HTERT RPE-1 (cell line): Measurements from ENCODE around the gene HMGCLL1.

Experiments
- in situ Hi-C: fragments of 300-500 bp; cut with MboI; formaldehyde crosslinking; loops from 4 replicates; pipeline ENCODE4 v1.14.3; 2020; ENCODE audit warnings: low sequenced_read_pairs

The HMGCLL1 gene

DNA sequence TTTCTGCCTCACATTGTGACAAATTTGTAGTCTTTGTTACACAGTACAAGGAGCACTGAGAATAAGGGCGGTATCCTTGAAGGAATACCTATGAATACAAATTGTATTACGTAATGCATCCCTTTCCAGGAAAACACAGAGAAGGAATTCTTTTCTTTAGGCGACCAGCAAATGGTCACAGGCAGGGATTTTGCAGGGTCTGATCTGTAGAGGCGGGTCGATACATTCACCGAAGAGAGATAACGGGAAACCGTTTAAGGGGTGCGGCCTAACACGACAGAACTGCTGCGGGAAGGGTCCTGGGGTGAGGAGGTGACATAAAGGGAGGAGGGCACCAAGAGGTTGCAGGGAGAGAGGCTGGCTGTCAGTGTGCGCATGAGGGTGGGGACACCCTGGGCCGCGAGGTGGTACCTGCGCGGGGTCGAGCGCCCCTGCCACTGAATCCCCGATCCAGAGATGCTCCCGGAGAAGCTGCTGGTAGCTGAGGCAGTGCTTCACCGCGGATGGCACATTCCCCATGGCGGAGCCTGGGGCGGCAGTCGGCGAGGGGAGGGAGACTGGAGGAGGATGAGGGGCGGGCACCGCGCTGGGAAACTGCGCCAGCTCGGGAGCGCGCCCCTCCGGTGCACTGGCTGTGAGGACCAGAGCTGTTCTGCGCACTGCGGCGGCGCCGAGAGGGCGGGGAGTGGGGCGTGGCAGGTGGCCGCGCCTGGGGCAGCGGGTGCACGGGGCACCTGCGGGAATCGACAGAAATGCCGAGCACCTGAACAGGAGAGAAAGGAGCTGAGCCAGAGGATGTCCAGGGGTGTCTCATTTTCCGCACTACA lies at the start of gene HMGCLL1:
TSS of gene HMGCLL1 (minus strand) at position 656 of the 827 bp plus-strand sequence. CDS start at position 519, 137 bp downstream.
- in situ Hi-C loops: no loop called here

DNA sequence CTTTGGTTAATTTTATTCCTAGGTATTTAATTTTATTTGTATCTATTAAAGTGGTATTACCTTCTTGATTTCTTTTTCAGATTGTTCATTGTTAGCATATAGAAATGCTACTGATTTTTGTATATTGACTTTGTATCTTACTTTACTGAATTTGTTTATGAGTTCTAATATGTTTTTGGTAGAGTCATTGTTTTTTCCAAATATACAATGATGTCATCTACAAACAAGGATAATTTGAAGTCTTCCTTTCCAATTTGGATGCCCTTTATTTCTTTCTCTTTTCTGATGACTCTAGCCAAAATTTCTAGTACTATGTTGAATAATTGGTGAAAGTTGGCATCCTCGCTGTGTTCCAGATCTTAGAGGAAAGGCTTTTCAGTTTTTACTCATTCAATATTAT lies 43.0 kb upstream of the HMGCLL1 start:
- in situ Hi-C loops: no loop called here

DNA sequence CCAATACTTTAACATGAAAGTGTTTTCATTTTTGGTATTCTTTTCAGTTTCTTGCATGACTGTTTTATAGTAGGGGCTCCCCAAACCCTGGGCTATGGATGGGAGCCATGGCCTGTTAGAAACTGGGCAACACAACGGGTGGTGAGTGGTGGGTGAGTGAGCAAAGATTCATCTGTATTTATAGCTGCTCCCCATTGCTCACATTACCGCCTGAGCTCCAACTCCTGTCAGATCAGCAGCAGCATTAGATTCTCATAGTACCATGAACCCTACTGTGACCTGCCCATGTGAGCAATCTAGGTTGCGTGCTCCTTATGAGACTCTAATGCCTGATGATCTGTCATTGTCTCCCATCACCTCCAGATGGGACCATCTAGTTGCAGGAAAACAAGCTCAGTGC lies 42.3 kb upstream of the HMGCLL1 start:
- in situ Hi-C loops: no loop called here

DNA sequence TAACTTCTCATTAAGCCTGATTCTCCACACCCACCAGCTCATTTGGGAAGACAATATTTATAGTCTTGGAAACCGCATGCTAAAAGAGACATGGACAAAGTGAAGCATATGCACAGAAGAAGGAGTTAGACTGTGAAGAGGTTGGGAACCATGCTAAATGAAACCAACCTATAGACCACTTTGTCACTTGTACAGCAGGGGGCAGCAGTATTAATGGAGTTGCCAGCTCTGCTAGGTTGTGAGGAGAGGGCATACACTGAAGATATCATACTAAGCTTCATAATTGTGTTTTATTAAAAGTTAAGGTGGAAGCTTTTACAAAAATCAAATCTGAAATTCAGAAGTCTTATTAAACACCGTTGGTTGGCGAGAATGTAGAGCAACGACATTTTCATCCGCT lies 38.3 kb upstream of the HMGCLL1 start:
- in situ Hi-C loops: no loop called here

DNA sequence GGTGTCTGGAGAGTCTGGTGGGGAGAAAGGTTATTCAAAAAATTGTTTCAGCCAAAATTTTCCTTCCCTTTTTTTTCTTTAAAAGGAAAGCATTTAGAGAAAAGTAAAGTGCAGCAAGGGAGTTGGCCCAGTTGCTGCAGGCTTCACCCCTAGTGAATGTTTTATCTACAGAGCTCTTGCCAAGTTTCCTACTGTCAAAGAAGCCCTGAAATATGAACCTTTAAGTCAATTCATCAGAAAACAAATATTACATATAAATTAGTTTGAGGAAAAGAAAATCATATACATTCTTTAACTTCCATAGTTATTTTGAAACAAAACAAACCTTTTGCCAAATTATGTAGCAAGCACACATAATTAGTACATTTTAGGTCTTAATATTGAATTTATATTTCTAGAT lies 25.0 kb upstream of the HMGCLL1 start:
- in situ Hi-C loops: no loop called here

DNA sequence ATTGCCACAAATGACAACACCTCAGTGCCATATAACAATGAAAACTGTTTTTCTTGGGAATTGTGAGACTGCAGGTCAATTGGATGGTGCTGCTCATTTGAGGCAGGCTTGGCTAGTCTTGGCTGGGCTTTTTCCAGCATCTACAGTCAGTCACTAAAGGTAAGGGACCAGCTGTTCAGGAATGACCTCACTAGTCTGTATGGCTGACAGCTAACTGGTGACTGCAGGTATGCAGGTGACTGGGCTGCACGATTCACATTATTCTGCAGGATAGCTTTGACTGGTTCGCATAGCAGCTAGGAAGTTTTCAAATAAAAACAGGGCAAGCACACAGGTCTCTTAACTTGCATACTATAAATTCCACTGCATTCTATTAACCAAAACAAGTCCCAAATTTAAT lies 22.1 kb upstream of the HMGCLL1 start:
- in situ Hi-C loops: no loop called here

DNA sequence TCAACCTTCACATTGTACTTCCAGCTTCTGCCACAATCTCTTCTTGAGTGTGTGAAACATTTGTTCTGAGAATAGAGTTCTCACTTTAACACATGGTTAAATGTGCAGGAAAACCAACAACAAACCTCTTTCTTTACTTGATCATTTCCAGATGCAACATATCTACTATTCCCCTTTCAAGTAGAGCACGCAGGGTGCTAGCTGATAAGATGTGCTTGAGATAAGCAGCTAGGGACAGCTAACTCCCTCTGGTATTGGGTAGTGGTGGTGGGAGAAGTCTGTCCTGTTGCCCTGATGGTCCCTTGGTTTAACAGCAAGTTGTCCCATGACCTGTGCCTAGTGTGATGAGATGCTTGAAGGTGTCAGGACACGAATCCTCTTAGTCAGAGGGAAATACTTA lies 15.4 kb upstream of the HMGCLL1 start:
- in situ Hi-C loops: no loop called here

DNA sequence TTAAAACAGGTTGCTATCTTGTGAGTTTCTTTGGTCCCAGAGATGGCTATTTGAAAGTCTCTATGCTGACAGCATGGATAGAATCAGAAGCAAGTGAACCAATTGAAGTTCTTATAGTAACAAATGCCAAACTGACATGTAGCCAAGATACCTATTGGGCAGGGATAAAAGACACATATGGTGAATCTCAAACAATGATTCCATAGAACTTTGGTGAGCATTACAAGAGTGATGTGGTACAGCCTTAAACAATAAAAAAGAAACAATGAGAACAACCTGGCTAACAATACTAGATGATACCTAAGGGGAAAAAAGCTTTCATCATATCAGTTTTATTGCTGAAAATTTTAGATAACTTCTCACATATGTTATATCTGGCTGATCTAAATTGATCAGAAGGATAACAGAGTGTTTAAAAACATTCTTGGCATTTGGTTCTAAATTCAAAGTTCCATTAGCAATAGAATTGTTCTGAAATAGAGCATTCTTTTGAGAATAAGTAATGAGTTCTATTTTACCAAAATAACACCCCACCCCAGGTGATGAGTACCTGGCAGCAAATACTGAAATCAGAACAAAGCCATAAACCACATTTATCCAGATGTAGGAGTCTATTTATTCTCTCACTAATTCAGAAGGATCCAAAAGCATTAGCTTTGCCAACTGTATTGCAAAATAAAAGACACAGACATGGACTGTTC lies 5.8 kb upstream of the HMGCLL1 start:
- in situ Hi-C loops: no loop called here

DNA sequence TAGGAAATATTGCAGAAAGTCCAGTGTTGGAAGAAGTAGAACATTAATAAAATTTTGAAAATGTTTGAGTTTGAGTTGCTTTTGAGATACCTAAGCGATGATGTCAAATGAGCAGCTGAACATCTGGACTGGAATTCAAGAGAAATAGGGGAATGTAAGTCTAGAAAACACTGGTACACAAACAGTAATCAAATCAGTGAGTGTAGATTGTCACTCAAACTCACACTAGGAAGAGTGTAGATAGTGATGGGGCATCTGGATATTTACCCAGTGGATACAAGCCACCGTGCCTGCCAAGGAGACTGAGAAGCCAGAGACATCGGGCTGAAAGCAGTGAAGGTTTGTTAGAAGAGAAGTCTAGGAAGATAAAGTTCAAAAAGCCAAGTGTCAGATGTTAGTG lies 2.2 kb downstream of the HMGCLL1 start:
- in situ Hi-C loops: no loop called here

DNA sequence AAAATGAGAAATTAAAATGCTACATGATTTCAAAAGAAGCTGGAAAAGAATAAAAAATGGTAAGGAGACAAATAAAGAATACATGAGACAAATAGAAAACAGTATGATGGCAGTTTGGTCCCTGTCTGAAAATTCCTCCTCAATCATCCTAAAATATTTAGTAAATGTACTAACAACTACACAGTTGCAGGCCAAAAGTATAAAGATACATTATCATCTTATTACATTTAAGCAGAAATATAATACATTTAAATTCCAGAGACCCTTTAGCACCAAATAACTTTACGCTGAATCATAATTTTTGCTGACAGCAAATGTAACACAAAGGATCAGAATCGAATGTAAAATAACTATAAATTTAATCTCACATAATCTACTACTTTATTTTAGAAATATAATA lies 4.4 kb downstream of the HMGCLL1 start:
- in situ Hi-C loops: no loop called here

DNA sequence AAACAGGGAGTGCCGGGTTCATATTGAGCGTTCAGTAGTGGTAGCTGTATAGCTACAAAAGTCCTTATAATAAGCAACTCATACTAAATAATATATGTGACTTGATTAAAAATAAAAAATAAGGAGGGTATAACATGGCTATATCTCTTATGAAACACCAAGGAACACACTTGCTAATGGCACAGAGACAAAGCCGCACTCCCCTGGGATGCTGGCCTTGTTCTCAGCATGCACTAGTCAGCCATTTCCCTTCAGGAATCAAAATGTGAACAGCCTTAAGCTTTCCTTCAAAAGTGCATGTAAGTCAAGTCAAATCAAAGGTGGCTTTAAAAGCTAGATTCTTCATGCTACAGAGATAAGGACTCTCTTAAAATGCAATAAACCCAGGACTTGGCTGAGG lies 9.4 kb downstream of the HMGCLL1 start:
- in situ Hi-C loops: no loop called here

DNA sequence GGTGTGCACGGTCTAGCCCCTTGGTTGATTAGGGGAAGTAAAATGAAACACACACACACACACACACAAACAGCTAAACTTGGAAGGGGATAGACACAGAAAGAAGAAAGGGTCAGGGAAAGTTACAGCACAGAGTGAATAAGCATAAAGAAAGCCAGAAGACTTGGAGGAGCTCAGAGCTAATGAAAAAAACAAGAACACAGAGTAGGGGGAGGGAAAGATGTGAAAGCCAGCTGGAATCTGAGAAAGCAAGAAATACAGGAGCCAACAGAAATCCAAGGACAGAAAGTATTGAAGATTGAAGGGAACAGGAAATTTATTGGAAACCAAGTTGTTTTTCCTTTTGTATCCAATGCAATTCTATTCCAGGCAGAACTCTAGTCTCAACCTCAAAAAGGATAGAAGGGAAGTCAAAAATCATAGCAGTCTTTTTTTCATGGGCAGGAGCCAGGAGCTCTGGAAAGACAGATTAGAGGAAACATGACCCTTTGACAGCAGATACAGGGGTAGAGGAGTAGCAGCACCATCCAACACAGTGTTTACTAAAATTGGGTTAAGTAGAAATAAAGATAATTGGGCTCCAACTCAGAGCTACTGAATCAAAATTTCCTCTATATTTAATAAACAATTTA lies 10.1 kb downstream of the HMGCLL1 start:
- in situ Hi-C loops: no loop called here

DNA sequence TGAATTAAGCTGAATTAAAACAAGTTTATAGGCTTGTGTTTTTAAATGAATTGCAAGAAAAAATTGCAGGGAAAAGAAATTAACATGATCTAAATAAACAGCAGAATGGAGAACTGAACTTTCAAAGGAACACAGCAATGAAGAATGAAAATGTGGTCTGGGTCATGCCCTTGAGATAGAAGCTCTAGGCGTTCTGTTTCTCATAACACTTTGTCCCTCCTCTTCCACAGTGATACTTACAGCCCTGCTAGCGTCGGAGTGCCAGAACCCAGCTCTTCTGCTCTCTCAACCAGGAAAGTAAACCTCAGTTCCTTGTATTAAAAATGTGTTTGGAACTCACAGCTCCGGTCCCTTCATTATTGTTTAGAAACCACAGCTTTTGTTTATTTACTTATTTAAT lies 11.4 kb downstream of the HMGCLL1 start:
- in situ Hi-C loops: no loop called here

DNA sequence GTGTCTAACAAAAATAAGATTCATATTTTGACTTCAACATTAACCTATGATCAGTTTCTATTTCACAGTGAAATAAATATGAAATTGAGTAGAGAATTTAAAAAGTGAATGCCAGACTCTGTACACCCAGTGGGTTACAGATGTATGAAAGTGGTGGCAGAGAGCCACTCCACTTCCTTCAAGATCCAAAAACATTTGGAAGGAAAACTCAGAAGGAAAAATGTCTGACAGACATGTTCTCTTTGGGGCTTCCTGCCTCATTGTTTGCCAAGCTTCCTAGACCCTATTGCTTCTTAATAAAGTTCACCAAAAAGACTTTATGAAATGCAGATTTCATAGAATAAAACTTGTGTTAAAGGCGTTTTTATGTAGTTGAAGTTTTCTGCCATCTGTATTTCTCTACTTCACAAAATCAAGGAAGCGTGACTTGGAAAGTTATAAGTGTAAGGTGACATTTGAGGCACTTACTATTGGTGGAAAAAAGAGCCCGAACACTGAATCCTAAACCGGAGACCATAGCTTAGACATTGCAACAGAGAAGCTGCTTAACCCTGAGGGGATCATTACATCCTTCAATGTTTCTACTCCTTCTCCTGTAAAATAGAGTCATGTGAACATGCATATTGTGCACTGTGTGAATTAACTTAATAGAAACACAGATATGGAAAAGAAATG lies 12.8 kb downstream of the HMGCLL1 start:
- in situ Hi-C loops: no loop called here

DNA sequence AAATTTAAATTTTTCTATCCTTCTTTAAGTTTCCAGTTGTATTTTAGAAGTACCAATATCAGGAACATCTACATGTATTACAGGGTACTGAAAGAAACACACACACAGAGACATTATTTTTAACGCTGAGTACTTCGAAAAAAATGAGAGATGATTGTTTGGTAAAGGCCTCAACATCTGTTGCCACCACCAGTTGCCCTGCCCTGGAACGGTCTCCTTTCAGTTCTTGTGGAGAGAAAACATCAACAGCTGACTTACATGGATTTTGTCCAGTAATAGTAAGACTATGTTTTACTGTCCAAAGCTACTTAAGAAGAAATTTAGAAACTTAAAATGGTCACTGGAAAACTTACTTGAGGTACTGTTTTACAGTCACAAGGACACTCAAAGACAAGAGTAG lies 16.7 kb downstream of the HMGCLL1 start:
- in situ Hi-C loops: no loop called here

DNA sequence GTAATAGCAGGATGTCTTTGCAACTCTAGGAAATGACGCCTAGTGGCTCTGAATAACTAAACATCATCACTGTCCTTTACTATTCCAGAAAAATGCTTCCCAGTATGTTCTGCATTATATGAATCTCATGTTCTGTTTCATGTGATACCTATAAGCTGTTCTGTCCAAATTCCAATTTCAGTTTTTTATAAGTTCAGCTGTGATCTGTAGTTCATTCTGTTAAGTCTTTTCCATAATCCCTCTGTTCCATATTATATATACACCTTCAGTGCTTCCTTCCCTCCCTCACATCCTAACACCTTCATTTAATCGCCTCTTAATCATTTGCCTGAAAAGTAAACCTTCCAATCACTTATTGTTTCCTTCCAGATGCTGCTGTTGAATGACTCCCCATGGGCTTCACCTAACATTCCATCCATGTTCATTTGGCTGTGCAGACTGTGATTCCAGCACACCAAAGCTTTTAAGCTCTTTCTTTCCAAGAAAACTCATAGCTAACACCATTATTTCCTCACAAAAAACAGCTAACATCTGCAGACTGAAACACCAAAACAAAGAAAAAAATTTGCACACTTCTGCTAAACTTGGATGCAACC lies 18.6 kb downstream of the HMGCLL1 start:
- in situ Hi-C loops: no loop called here

DNA sequence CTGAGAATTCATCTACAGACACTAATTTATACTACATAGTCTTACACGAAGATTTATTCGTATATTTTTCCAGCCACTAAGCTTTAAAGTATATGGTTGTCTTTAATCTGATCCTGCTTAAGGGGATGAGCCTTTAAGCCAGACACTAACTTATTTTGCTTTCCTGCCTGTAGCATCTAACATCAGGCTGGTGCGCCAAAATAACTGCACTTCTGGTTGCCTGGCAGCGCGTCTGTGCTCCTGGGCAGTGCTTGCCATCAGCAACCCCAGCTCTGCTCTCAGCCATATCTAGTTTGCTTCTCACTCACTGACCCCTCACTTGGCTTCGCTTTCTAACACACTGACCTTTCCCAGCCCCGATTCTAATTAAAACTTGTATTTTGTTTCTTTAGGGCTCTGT lies 21.8 kb downstream of the HMGCLL1 start:
- in situ Hi-C loops: no loop called here

DNA sequence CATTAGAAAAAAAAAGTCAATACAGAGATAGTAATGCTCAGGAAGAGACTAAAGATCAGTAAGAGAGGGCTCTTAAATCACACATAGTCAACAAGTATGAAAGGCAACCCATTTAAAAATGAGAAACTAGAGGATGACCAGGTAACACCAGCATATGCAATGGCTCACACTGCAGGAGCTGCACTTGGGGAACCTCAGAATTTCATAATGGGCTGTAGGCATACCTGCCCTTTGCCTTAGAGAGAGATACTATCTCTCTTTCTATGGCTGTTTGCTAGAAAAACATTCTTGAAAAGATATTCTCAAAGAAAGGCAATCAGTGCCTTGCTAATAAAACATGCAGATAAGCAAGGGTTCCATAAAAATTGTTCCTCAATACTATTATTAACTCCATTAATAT lies 33.2 kb downstream of the HMGCLL1 start:
- in situ Hi-C loops: no loop called here

DNA sequence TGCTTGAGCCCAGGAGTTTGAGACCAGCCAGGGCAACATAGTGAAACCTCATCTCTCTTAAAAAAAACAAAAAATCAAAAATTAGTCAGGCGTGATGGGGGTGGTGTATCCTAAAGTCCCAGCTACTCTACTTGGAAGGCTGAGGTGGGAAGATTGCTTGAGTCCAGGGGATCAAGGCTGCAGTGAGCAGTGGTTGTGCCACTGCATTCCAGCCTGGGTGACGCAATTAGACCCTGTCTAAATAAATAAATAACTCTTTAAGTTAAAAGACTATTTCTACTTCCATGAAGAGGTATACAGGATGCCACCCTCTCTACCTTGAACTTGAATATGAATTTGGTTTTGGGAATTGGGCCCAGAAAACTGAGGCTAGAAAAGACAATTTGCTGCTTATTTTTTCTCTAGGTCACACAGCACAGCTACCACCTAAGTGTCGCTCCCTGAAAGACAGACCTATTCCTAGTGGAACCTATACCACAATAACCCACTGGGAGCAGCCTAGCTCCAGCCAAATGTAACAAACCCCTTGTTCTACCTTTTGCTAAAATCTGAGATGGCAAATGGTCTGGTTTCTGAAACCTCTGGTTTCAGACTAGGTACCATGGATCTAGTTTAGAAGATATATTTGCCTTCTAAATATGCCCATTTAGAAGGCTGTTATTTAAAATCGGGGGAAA lies 35.2 kb downstream of the HMGCLL1 start:
- in situ Hi-C loops: no loop called here

DNA sequence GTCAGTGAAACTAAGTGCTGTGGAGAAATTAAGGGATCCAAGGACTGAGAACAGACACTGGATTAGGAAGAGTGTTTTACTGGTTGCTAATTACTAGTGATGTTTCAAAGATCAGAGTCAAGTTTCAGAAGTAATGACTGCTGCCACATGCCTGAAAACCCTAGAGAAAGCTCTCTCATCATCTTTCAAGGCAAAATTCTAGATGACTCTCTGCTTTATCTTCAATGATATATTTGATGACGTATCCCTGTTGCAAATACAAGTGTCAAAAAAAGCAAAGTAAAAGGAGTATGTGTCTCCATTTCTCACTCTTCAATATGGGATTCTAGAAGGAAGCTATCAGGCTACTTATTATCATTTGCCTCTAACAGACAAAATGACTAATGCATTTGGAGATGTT lies 38.0 kb downstream of the HMGCLL1 start:
- in situ Hi-C loops: no loop called here
